Activated CD8-positive, alpha-beta memory T cell treated with anti-CD3 and anti-CD28 coated beads, Interleukin-2, amount 50 U/mL, for 48 hours (primary cell): ENCODE results near the gene AREG.
"Not testable (repeated sequence)": the region's sequence is repeated elsewhere in the genome, so short reads cannot be mapped to it uniquely, and the experiment has no call there.

Experiments used
- DNase-seq: peaks from one replicate; pipeline ENCODE4 v3.0.0-alpha.2; 2020

Gene AREG

GRCh38 chr4:74444891-74445642 is at the start of gene AREG:
Gene AREG, plus strand, starts transcription at chr4:74445136. Its CDS starts 210 bp downstream, at chr4:74445346.
- peak; percentile 87 for DNase-seq

GRCh38 chr4:74395633-74396032 is 49.3 kb upstream of the AREG start:
- DNase-seq: no peak

GRCh38 chr4:74397748-74398426 is 47.0 kb upstream of the AREG start:
- DNase-seq: no peak

- DNase-seq: not testable (repeated sequence)
Observed at GRCh38 chr4:74398894-74399589, 45.9 kb upstream of the AREG start.

GRCh38 chr4:74400395-74400794 is 44.5 kb upstream of the AREG start:
- no peak for DNase-seq

- DNase-seq: no peak
Observed at GRCh38 chr4:74402692-74403456, 42.1 kb upstream of the AREG start.

GRCh38 chr4:74407891-74408290 is 37.0 kb upstream of the AREG start:
- DNase-seq: no peak

- DNase-seq: no peak
Observed at GRCh38 chr4:74408639-74409038, 36.3 kb upstream of the AREG start.

GRCh38 chr4:74410272-74410671 is 34.7 kb upstream of the AREG start:
- no peak for DNase-seq

GRCh38 chr4:74412225-74412624 is 32.7 kb upstream of the AREG start:
- DNase-seq: no peak

GRCh38 chr4:74413265-74413664 is 31.7 kb upstream of the AREG start:
- DNase-seq: no peak

- no peak for DNase-seq
Observed at GRCh38 chr4:74414149-74414809, 30.7 kb upstream of the AREG start.

GRCh38 chr4:74415602-74416300 is 29.2 kb upstream of the AREG start:
- no peak for DNase-seq

GRCh38 chr4:74418063-74418670 is 26.8 kb upstream of the AREG start:
- no peak for DNase-seq

- no peak for DNase-seq
Observed at GRCh38 chr4:74420863-74421262, 24.1 kb upstream of the AREG start.

- no peak for DNase-seq
Observed at GRCh38 chr4:74423104-74423503, 21.8 kb upstream of the AREG start.

- no peak for DNase-seq
Observed at GRCh38 chr4:74424111-74424510, 20.8 kb upstream of the AREG start.

GRCh38 chr4:74426101-74426500 is 18.8 kb upstream of the AREG start:
- no peak for DNase-seq

GRCh38 chr4:74428276-74428675 is 16.7 kb upstream of the AREG start:
- DNase-seq: no peak

GRCh38 chr4:74431113-74431826 is 13.7 kb upstream of the AREG start:
- DNase-seq: no peak

- DNase-seq: no peak
Observed at GRCh38 chr4:74433043-74433442, 11.9 kb upstream of the AREG start.
